ENCODE data around the gene ALDOA. TPM values are rescaled to one million over a fixed set of nuclear protein-coding genes. Genes with fewer than 3 reads are reported as not detected.

The ALDOA gene
- total RNA-seq, 1 donor from 2014 or later = 640 TPM

Other genes with a start within 250 kb of the ALDOA start
- 47.6 and 48.4 TPM in 2 replicates for gene PAGR1, start 249.6 kb upstream of the ALDOA start, total RNA-seq
- 1.6 and 2.1 TPM in 2 replicates for gene MVP, start 245.3 kb upstream of the ALDOA start, total RNA-seq
- 37.5 and 40.6 TPM in 2 replicates for gene CDIPT, start 202.5 kb upstream of the ALDOA start, total RNA-seq
- 8.7 and 9.3 TPM in 2 replicates for gene SEZ6L2, start 166.2 kb upstream of the ALDOA start, total RNA-seq
- 2.5 and 2.8 TPM in 2 replicates for gene ASPHD1, start 165.3 kb upstream of the ALDOA start, total RNA-seq
- gene KCTD13, start 139.5 kb upstream of the ALDOA start, total RNA-seq = 24.3 and 25.2 TPM in 2 replicates
- 70.7 and 74.0 TPM in 2 replicates for gene TMEM219, start 103.7 kb upstream of the ALDOA start, total RNA-seq
- gene TAOK2, start 91.9 kb upstream of the ALDOA start, total RNA-seq = 67.7 and 73.2 TPM in 2 replicates
- gene HIRIP3, start 70.1 kb upstream of the ALDOA start, total RNA-seq = 31.8 and 34.8 TPM in 2 replicates
- 81.9 and 88.6 TPM in 2 replicates for gene INO80E, start 69.5 kb upstream of the ALDOA start, total RNA-seq
- 5.7 and 6.4 TPM in 2 replicates for gene DOC2A, start 54.7 kb upstream of the ALDOA start, total RNA-seq
- not detected in 2 replicates for gene C16orf92, start 42.6 kb upstream of the ALDOA start, total RNA-seq
- 14.2 and 15.3 TPM in 2 replicates for gene TLCD3B, start 34.5 kb upstream of the ALDOA start, total RNA-seq
- gene PPP4C, start 10.2 kb downstream of the ALDOA start, total RNA-seq = 141 and 144 TPM in 2 replicates
- 0.79 and 1.2 TPM in 2 replicates for gene TBX6, start 26.2 kb downstream of the ALDOA start, total RNA-seq
- gene YPEL3, start 30.5 kb downstream of the ALDOA start, total RNA-seq = 9.6 and 12.4 TPM in 2 replicates
- 6.7 and 7.7 TPM in 2 replicates for gene GDPD3, start 47.8 kb downstream of the ALDOA start, total RNA-seq
- gene MAPK3, start 57.5 kb downstream of the ALDOA start, total RNA-seq = 60.5 and 62.6 TPM in 2 replicates
- gene CORO1A, start 117.8 kb downstream of the ALDOA start, total RNA-seq = 25.2 and 25.8 TPM in 2 replicates
- 103 and 118 TPM in 2 replicates for gene BOLA2B, start 127.9 kb downstream of the ALDOA start, total RNA-seq
- 45.0 and 69.1 TPM in 2 replicates for gene SLX1A, start 128.1 kb downstream of the ALDOA start, total RNA-seq
- 23.9 and 26.4 TPM in 2 replicates for gene SULT1A3, start 133.5 kb downstream of the ALDOA start, total RNA-seq
- 11.2 and 15.4 TPM in 2 replicates for gene NPIPB13, start 182.7 kb downstream of the ALDOA start, total RNA-seq

Measured in neural crest cell (in vitro differentiated cells).